Left ventricle myocardium inferior (tissue), 1 donor: Measurements from ENCODE around the gene CC2D2B. TPM values are rescaled to one million over a fixed set of nuclear protein-coding genes. Genes with fewer than 3 reads are reported as not detected.

Experiments used
- DNase-seq: peaks from one replicate; pipeline ENCODE4 v3.0.0-alpha.2; 2020
- H3K27ac ChIP-seq: fragments of 200-600 bp; replicated peaks from 2 replicates; pipeline ENCODE4 v1.8.0; 2021
- H3K27me3 ChIP-seq: fragments of 200-600 bp; 2 replicates; pipeline ENCODE4 v1.8.0; 2021; ENCODE audit warnings: low read depth
- H3K36me3 ChIP-seq: fragments of 200-600 bp; 2 replicates; pipeline ENCODE4 v1.8.0; 2021
- H3K4me1 ChIP-seq: fragments of 200-600 bp; 2 replicates; pipeline ENCODE4 v1.8.0; 2021
- H3K4me3 ChIP-seq: fragments of 200-600 bp; 2 replicates; pipeline ENCODE4 v1.8.0; 2021; ENCODE audit warnings: mild to moderate bottlenecking, moderate library complexity
- H3K9me3 ChIP-seq: fragments of 200-600 bp; replicated peaks from 2 replicates; pipeline ENCODE4 v1.8.0; 2021
- CTCF ChIP-seq: fragments of 200-600 bp; IDR thresholded peaks from 2 replicates; pipeline ENCODE4 v1.8.0; 2021; ENCODE audit warnings: antibody characterized with exemption, mild to moderate bottlenecking, borderline replicate concordance
- intact Hi-C: fragments of 100-400 bp; cut with micrococcal nuclease; formaldehyde crosslinking; loops from one replicate; pipeline ENCODE4 v1.11.0; 2022
- total RNA-seq: library from RNA; stranded (reverse); fragmentation: NEBNext Ultra II Directional; extraction: Animal tissue kit (Norgen Biotek cat#: 25700); gene quantifications from one replicate; pipeline ENCODE4 v1.2.1, GENCODE V29; 2021
- donor health status: DM: no; HTN: yes; CAD: no; lungs with severe emphysema.

Gene CC2D2B
- total RNA-seq, 1 donor from 2014 or later = 0.30 TPM

GRCh38 chr10:96056787-96057186 lies 149.0 kb downstream of the CC2D2B start:
- Histone ChIP-seq H3K27ac (no peak overlapping the region), H3K36me3 (peaks cover 42% of the 10 kb centered on the region), H3K9me3 (no peaks in the 10 kb centered on the region), H3K27me3 (no peaks in the 10 kb centered on the region), H3K4me3 (no peak overlapping the region), H3K4me1 (no peaks in the 10 kb centered on the region)
- no peak for DNase-seq
- intact Hi-C loops = no loop called here
- TF ChIP-seq CTCF = no peak

GRCh38 chr10:96061232-96061631 lies 153.5 kb downstream of the CC2D2B start:
- no peak overlapping the region for H3K4me3 ChIP-seq
- H3K27me3 ChIP-seq = no peaks in the 10 kb centered on the region
- DNase-seq = no peak
- H3K36me3 ChIP-seq = peaks cover 39% of the 10 kb centered on the region
- no peak overlapping the region for H3K27ac ChIP-seq
- H3K4me1 ChIP-seq = no peaks in the 10 kb centered on the region
- intact Hi-C loops = no loop called here
- no peaks in the 10 kb centered on the region for H3K9me3 ChIP-seq
- no peak for TF ChIP-seq CTCF

DNA sequence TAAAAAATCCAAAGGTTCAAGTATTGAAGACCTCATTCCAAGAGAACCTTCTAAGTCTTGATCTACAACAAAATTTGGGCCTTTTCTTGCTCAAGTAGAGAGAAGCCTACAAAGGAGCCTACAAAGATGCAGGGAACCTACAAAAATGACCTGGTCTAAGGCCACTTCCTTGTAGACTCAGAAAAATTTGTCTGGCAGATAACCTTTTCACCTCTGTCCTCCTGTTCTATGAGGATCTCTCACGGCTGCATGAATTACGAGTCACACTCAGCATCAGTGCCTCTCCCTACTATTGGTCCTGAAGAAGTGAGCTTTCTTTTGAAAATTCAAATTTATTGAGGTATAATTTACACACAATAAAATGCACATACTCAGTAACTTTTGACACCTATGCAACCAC lies 164.9 kb downstream of the CC2D2B start:
- H3K27me3 ChIP-seq = no peaks in the 10 kb centered on the region
- H3K4me3 ChIP-seq = no peak overlapping the region
- intact Hi-C loops = no loop called here
- H3K9me3 ChIP-seq = no peaks in the 10 kb centered on the region
- H3K27ac ChIP-seq = no peak overlapping the region
- TF ChIP-seq CTCF = no peak
- H3K36me3 ChIP-seq = no peaks in the 10 kb centered on the region
- H3K4me1 ChIP-seq = no peaks in the 10 kb centered on the region
- DNase-seq = no peak

DNA sequence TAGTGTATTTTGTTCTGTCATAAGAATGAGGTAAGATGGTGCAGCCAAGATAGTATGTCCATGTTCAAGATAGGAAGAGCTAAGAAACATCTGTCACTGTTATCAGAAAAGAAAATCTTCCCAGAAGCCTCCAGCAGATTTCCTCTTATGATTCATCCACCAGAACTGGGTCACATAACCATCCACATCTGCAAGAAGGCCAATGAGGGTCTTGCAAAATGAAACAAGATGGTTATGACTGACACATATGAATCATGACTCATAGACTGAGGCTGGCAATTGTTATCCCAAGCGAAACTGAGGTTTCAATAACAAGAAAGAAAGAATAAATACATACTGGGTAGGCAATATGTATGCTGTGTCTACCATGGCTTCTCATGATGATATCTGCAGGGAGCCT lies 165.9 kb downstream of the CC2D2B start:
- no peak overlapping the region for H3K4me3 ChIP-seq
- H3K9me3 ChIP-seq = no peaks in the 10 kb centered on the region
- DNase-seq = no peak
- H3K36me3 ChIP-seq = no peaks in the 10 kb centered on the region
- H3K27ac ChIP-seq = no peak overlapping the region
- intact Hi-C loops = no loop called here
- no peak for TF ChIP-seq CTCF
- H3K4me1 ChIP-seq = no peaks in the 10 kb centered on the region
- H3K27me3 ChIP-seq = no peaks in the 10 kb centered on the region

DNA sequence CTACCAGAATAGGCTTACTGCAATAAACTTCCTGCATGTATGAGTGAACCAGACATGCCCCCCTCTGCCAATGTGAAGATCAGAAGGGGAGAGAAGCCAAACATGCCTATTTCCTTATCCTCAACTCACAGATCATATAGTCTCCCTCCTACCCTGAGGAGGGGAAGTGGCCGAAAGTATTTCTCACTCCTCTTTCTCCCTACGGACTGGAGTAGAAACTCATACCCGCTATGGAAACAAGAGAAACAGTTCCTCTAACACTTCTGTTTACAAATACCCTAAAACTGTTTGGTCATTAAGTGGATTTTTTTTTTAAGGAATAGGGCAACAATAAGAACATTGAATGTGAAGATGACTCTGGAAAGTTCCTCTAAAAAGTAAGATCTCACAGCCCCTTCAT lies 167.0 kb downstream of the CC2D2B start:
- no peak for DNase-seq
- Histone ChIP-seq H3K9me3 (no peaks in the 10 kb centered on the region), H3K27ac (no peak overlapping the region), H3K36me3 (no peaks in the 10 kb centered on the region), H3K4me1 (no peaks in the 10 kb centered on the region), H3K27me3 (no peaks in the 10 kb centered on the region), H3K4me3 (no peak overlapping the region)
- intact Hi-C loops = no loop called here
- TF ChIP-seq CTCF = no peak

GRCh38 chr10:96075977-96076376 lies 168.2 kb downstream of the CC2D2B start:
- no peaks in the 10 kb centered on the region for H3K27me3 ChIP-seq
- intact Hi-C loops = no loop called here
- H3K4me3 ChIP-seq = no peak overlapping the region
- H3K4me1 ChIP-seq = no peaks in the 10 kb centered on the region
- H3K9me3 ChIP-seq = no peaks in the 10 kb centered on the region
- no peak for TF ChIP-seq CTCF
- no peaks in the 10 kb centered on the region for H3K36me3 ChIP-seq
- no peak overlapping the region for H3K27ac ChIP-seq
- no peak for DNase-seq
